ENCODE data around the gene LRMDA. TPM values are rescaled to one million over a fixed set of nuclear protein-coding genes. Genes with fewer than 3 reads are reported as not detected.

The LRMDA gene
- total RNA-seq, 2 experiments from 2014 or later: not detected

DNA sequence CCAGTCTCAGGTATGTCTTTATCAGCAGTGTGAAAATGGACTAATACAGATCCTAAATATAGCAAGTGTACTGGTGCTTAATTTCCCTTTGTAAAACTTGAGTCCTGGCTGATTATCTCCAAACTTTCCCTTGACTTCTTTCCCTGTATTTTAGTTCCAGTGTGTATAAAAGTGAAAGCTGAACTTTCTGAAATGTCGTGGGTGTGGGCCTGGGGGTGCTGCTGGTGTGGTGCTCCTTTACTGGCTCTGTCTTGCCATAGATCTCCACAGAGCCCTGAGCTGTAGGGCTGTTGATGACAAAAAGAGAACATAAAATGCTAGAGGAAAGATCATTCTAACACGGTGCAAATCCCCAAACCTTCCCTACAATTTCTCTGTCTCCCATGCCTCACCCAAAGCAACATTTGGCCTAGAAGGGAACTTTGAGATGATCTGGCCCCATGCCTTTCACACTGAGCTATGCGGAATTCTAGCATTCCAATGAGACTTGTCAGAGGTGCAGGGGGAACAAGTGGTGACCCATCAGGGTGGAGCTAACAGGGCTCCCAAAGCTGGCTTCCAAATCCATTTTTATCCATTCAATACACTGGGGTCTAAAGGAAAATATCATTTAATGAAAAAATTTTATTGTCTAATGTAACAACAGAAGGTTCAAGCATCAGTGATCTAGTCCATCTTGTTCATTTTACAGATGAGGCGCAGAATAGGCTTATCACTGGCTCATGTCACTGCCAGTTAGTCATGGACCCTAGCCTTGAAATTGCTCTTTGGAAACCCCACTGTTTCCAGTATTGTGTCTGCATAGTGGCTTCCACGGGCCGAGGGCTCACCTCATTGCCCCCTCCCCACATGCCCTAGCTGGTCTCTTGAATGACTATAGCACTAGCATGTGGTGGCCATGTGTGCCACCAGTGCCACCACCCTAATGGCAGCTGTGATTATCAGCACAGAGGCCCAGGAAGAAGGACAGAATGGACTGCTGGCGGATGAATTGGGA, 1000.9 kb downstream of the LRMDA start:
- no TSS peak for BruUV-seq (replicated peaks)
- Histone ChIP-seq H3K79me2 (ENCODE audit: insufficient read depth, low read depth, low read length) (no peaks in the 10 kb centered on the region), H3K27ac (ENCODE audit: low read depth, low read length, poor library complexity, severe bottlenecking) (no peak overlapping the region), H3K9me3 (ENCODE audit: low read length) (no peaks in the 10 kb centered on the region), H2AFZ (ENCODE audit: low read length) (no peak overlapping the region), H3K9me2 (ENCODE audit: insufficient read depth, low read length) (no peaks in the 10 kb centered on the region), H3K36me3 (ENCODE audit: insufficient read depth, low read length) (no peaks in the 10 kb centered on the region), H3K4me1 (ENCODE audit: insufficient read depth, low read length, poor library complexity, severe bottlenecking) (no peaks in the 10 kb centered on the region), H3K4me2 (ENCODE audit: low read length) (no peak overlapping the region), H4K20me1 (ENCODE audit: insufficient read depth, low read length) (no peaks in the 10 kb centered on the region), H3K4me3 (ENCODE audit: low read depth, low read length, poor library complexity, severe bottlenecking) (no peak overlapping the region)
- ChIA-PET POLR2A (no interaction called here), CTCF (ENCODE audit: unreplicated experiment) (interaction anchor here (0.5 kb wide), 1 partner anchor 571 kb away, joined by 3 read pairs; no protein-coding TSS in a partner anchor)
- intact Hi-C loops (cut with micrococcal nuclease; ENCODE audit: unreplicated experiment): no loop called here
- no peak for DNase-seq (ENCODE audit: low spot score)
- TF ChIP-seq EZH2phosphoT487 (IDR thresholded peaks at IDR 0.05; ENCODE audit: borderline replicate concordance, low read depth, low read length): no peak
- no peak for TF ChIP-seq CTCF (conservative IDR thresholded peaks at IDR 0.05; ENCODE audit: low read length)

DNA sequence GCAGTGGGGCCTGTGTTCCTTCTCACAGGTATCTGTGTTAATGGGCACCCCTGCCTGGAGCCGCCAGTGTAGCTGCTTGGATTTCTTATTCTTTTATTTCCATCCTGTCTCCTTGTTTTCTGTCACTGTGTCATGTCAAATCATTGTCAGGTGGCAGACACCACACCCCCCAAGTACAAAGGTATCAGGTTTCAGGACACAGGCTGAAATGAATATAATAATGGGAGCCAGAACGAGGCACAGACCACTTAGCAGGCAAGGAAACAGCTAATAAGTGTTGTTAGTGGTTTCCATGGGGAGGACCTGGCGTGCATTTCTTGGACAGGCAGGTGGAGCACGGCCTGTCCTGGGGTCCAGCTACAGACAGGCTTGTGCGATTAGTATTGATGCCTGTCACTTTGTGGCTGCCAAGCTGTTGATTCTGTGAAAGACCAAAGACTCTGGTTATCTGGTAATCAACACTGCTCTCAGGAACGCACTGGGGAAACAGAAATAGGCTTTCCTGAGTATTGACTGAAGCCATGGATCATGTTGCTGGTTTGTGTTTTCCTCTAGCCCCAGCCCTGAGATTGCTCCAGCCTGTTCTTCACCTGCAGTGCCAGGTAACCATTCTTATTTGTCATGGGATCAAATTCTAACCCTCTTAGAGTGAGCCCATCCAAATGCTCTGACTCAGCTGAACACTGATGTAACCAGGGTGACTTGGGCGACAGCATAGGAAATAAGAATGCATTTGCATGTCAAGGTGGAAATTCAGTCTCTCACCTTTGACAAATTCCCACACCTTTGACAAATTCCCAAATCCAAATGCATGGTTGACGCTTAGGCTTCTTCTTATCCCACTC, 1002.0 kb downstream of the LRMDA start:
- H3K4me3 ChIP-seq (ENCODE audit: low read depth, low read length, poor library complexity, severe bottlenecking): no peak overlapping the region
- H4K20me1 ChIP-seq (ENCODE audit: insufficient read depth, low read length): no peaks in the 10 kb centered on the region
- no peaks in the 10 kb centered on the region for H3K9me2 ChIP-seq (ENCODE audit: insufficient read depth, low read length)
- TF ChIP-seq EZH2phosphoT487 (IDR thresholded peaks at IDR 0.05; ENCODE audit: borderline replicate concordance, low read depth, low read length): no peak
- TF ChIP-seq CTCF (conservative IDR thresholded peaks at IDR 0.05; ENCODE audit: low read length): no peak
- no peaks in the 10 kb centered on the region for H3K36me3 ChIP-seq (ENCODE audit: insufficient read depth, low read length)
- DNase-seq (ENCODE audit: low spot score): no peak
- POLR2A ChIA-PET: no interaction called here
- CTCF ChIA-PET (ENCODE audit: unreplicated experiment): no interaction called here
- no peak overlapping the region for H2AFZ ChIP-seq (ENCODE audit: low read length)
- no peaks in the 10 kb centered on the region for H3K4me1 ChIP-seq (ENCODE audit: insufficient read depth, low read length, poor library complexity, severe bottlenecking)
- BruUV-seq (replicated peaks): no TSS peak
- intact Hi-C loops (cut with micrococcal nuclease; ENCODE audit: unreplicated experiment): no loop called here
- H3K4me2 ChIP-seq (ENCODE audit: low read length): no peak overlapping the region
- H3K27ac ChIP-seq (ENCODE audit: low read depth, low read length, poor library complexity, severe bottlenecking): no peak overlapping the region
- no peaks in the 10 kb centered on the region for H3K9me3 ChIP-seq (ENCODE audit: low read length)
- no peaks in the 10 kb centered on the region for H3K79me2 ChIP-seq (ENCODE audit: insufficient read depth, low read depth, low read length)

Data from OCI-LY7 (cell line).